Activated CD4-positive, alpha-beta memory T cell treated with anti-CD3 and anti-CD28 coated beads, Interleukin-2, amount 10 ng/mL, durations not matched to agents 7 days and 5 days (primary cell): ENCODE measurements around the gene FCN3. TPM values are rescaled to one million over a fixed set of nuclear protein-coding genes. Genes with fewer than 3 reads are reported as not detected.

Source experiments
- CTCF ChIA-PET: fragments of 350-600 bp; sonication (Branson Sonifier 250); formaldehyde crosslinking; loops from one replicate; lab custom pipeline; 2021; ENCODE audit warnings: antibody characterized with exemption, inconsistent platforms; lab: Charles Lee
- POLR2A ChIA-PET: fragments of 350-600 bp; sonication (Branson Sonifier 250); formaldehyde crosslinking; loops from one replicate; lab custom pipeline; 2021; ENCODE audit warnings: antibody characterized with exemption; lab: Charles Lee
- DNase-seq: peaks from one replicate; pipeline ENCODE4 v3.0.0-alpha.2; 2020
- H3K27ac Mint-ChIP-seq: one replicate; pipeline ENCODE4 v1.8.0; 2021; ENCODE audit warnings: mild to moderate bottlenecking, mixed read lengths
- H3K27me3 Mint-ChIP-seq: one replicate; pipeline ENCODE4 v1.8.0; 2021; ENCODE audit warnings: mixed read lengths
- H3K36me3 Mint-ChIP-seq: one replicate; pipeline ENCODE4 v1.8.0; 2021; ENCODE audit warnings: low read depth, mixed read lengths
- H3K4me1 Mint-ChIP-seq: one replicate; pipeline ENCODE4 v1.8.0; 2021; ENCODE audit warnings: mixed read lengths
- H3K4me3 Mint-ChIP-seq: one replicate; pipeline ENCODE4 v1.8.0; 2021; ENCODE audit warnings: mild to moderate bottlenecking, mixed read lengths
- H3K9me3 Mint-ChIP-seq: one replicate; pipeline ENCODE4 v1.8.0; 2021; ENCODE audit warnings: mixed read lengths
- total RNA-seq, 2 experiments: library from RNA; stranded (reverse); gene quantifications; one replicate each; pipeline ENCODE4 v1.2.3, GENCODE V29; 2021

The FCN3 gene
- total RNA-seq, 2 experiments from 2014 or later = not detected

- Mint-ChIP-seq H3K4me1 (peaks cover 56% of the 10 kb centered on the region), H3K27me3 (peaks cover 8% of the 10 kb centered on the region), H3K4me3 (peak overlapping the region; percentile 62), H3K9me3 (no peaks in the 10 kb centered on the region), H3K27ac (peak overlapping the region; percentile 59), H3K36me3 (no peaks in the 10 kb centered on the region)
- POLR2A ChIA-PET = interaction anchor here (1.1 to 1.2 kb wide), 2 partner anchors 10 to 19 kb away, joined by 3 to 4 read pairs; partner anchors contain the start of gene SYTL1
- CTCF ChIA-PET = interaction anchor here (0.6 to 1.9 kb wide), 3 partner anchors 10 to 310 kb away, joined by 3 to 4 read pairs (median 4); no protein-coding TSS in a partner anchor
- DNase-seq = peak; percentile 54
Measured at GRCh38 chr1:27360159-27361043, 14.2 kb downstream of the FCN3 start.

- POLR2A ChIA-PET = interaction anchor here (1.2 kb wide), 1 partner anchor 18 kb away, joined by 4 read pairs; the partner anchor contains the start of gene SYTL1
- Mint-ChIP-seq H3K27ac (peak overlapping the region; percentile 59), H3K4me3 (peak overlapping the region; percentile 62), H3K9me3 (no peaks in the 10 kb centered on the region), H3K36me3 (no peaks in the 10 kb centered on the region), H3K4me1 (peaks cover 53% of the 10 kb centered on the region), H3K27me3 (peaks cover 8% of the 10 kb centered on the region)
- CTCF ChIA-PET = interaction anchor here (1.2 to 1.9 kb wide), 2 partner anchors 11 to 27 kb away, joined by 4 read pairs; no protein-coding TSS in a partner anchor
- DNase-seq = no peak
Measured at GRCh38 chr1:27359822-27360158, 14.8 kb downstream of the FCN3 start.

- no peak for DNase-seq
- CTCF ChIA-PET = interaction anchor here (2.4 to 3.1 kb wide), 5 partner anchors 15 to 59 kb away, joined by 10 to 36 read pairs (median 12); no protein-coding TSS in a partner anchor
- H3K27ac Mint-ChIP-seq = no peak overlapping the region
- no peaks in the 10 kb centered on the region for H3K9me3 Mint-ChIP-seq
- peaks cover 49% of the 10 kb centered on the region for H3K4me1 Mint-ChIP-seq
- no peaks in the 10 kb centered on the region for H3K36me3 Mint-ChIP-seq
- peak overlapping the region; percentile 1 for H3K4me3 Mint-ChIP-seq
- H3K27me3 Mint-ChIP-seq = peaks cover 8% of the 10 kb centered on the region
- POLR2A ChIA-PET = interaction anchor here (1.0 to 9.1 kb wide), 4 partner anchors 7 to 204 kb away, joined by 4 to 93 read pairs (median 20); partner anchors contain the start of genes MAP3K6, SLC9A1 and SYTL1
Measured at GRCh38 chr1:27358928-27359313, 15.7 kb downstream of the FCN3 start.

GRCh38 chr1:27358038-27358927 lies 16.3 kb downstream of the FCN3 start:
- H3K27ac Mint-ChIP-seq = no peak overlapping the region
- peaks cover 8% of the 10 kb centered on the region for H3K27me3 Mint-ChIP-seq
- no peak for DNase-seq
- peak overlapping the region; percentile 66 for H3K4me3 Mint-ChIP-seq
- ChIA-PET POLR2A (interaction anchor here (1.0 to 9.1 kb wide), 8 partner anchors 7 to 203 kb away, joined by 3 to 93 read pairs (median 6); partner anchors contain the start of genes GPR3, MAP3K6, SLC9A1 and SYTL1), CTCF (interaction anchor here (0.7 to 3.1 kb wide), 20 partner anchors 8 to 644 kb away, joined by 3 to 36 read pairs (median 8); partner anchors contain the start of genes MAP3K6, SYTL1 and TMEM222)
- H3K4me1 Mint-ChIP-seq = peaks cover 50% of the 10 kb centered on the region
- H3K9me3 Mint-ChIP-seq = no peaks in the 10 kb centered on the region
- no peaks in the 10 kb centered on the region for H3K36me3 Mint-ChIP-seq

GRCh38 chr1:27357281-27358037 lies 17.2 kb downstream of the FCN3 start:
- H3K36me3 Mint-ChIP-seq = no peaks in the 10 kb centered on the region
- DNase-seq = peak; percentile 87
- peaks cover 50% of the 10 kb centered on the region for H3K4me1 Mint-ChIP-seq
- ChIA-PET CTCF (interaction anchor here (0.7 to 3.1 kb wide), 27 partner anchors 9 to 645 kb away, joined by 3 to 36 read pairs (median 6); partner anchors contain the start of genes MAP3K6, SYTL1 and TMEM222), POLR2A (interaction anchor here (0.8 to 9.1 kb wide), 11 partner anchors 8 to 45 kb away, joined by 3 to 93 read pairs (median 5); partner anchors contain the start of genes GPR3, MAP3K6 and SYTL1)
- H3K4me3 Mint-ChIP-seq = peak overlapping the region; percentile 66
- H3K27me3 Mint-ChIP-seq = peaks cover 8% of the 10 kb centered on the region
- no peaks in the 10 kb centered on the region for H3K9me3 Mint-ChIP-seq
- peak overlapping the region; percentile 92 for H3K27ac Mint-ChIP-seq

GRCh38 chr1:27356619-27357280 lies 17.9 kb downstream of the FCN3 start:
- Mint-ChIP-seq H3K27me3 (peaks cover 8% of the 10 kb centered on the region), H3K4me3 (peak overlapping the region; percentile 66), H3K4me1 (peaks cover 50% of the 10 kb centered on the region), H3K27ac (peak overlapping the region; percentile 92), H3K9me3 (no peaks in the 10 kb centered on the region), H3K36me3 (peaks cover 4% of the 10 kb centered on the region)
- ChIA-PET POLR2A (interaction anchor here (0.8 to 9.1 kb wide), 14 partner anchors 8 to 45 kb away, joined by 3 to 93 read pairs (median 4); partner anchors contain the start of genes GPR3, MAP3K6 and SYTL1), CTCF (interaction anchor here (0.7 to 3.1 kb wide), 27 partner anchors 8 to 312 kb away, joined by 3 to 36 read pairs (median 6); partner anchors contain the start of genes MAP3K6, SYTL1 and TMEM222)
- DNase-seq = peak; percentile 46

GRCh38 chr1:27356277-27356618 lies 18.4 kb downstream of the FCN3 start:
- peak overlapping the region; percentile 92 for H3K27ac Mint-ChIP-seq

GRCh38 chr1:27355683-27356082 lies 18.9 kb downstream of the FCN3 start:
- H3K4me1 Mint-ChIP-seq = peaks cover 49% of the 10 kb centered on the region
- H3K9me3 Mint-ChIP-seq = no peaks in the 10 kb centered on the region
- peak overlapping the region; percentile 66 for H3K4me3 Mint-ChIP-seq
- DNase-seq = no peak
- H3K27ac Mint-ChIP-seq = peak overlapping the region; percentile 92
- peaks cover 8% of the 10 kb centered on the region for H3K27me3 Mint-ChIP-seq
- ChIA-PET POLR2A (interaction anchor here (1.1 to 9.1 kb wide), 6 partner anchors 10 to 41 kb away, joined by 3 to 93 read pairs (median 8); partner anchors contain the start of genes MAP3K6 and SYTL1), CTCF (interaction anchor here (1.0 to 2.1 kb wide), 6 partner anchors 10 to 316 kb away, joined by 3 to 21 read pairs (median 5); partner anchors contain the start of gene IFI6)
- H3K36me3 Mint-ChIP-seq = peaks cover 5% of the 10 kb centered on the region

More at GRCh38 chr1:27356277-27356618, 18.4 kb downstream of the FCN3 start:
- H3K36me3 Mint-ChIP-seq = peaks cover 5% of the 10 kb centered on the region
- peak overlapping the region; percentile 66 for H3K4me3 Mint-ChIP-seq
- POLR2A ChIA-PET = interaction anchor here (1.1 to 9.1 kb wide), 8 partner anchors 7 to 41 kb away, joined by 3 to 93 read pairs (median 6); partner anchors contain the start of genes MAP3K6 and SYTL1
- H3K9me3 Mint-ChIP-seq = no peaks in the 10 kb centered on the region
- DNase-seq = no peak
- peaks cover 50% of the 10 kb centered on the region for H3K4me1 Mint-ChIP-seq
- peaks cover 8% of the 10 kb centered on the region for H3K27me3 Mint-ChIP-seq
- CTCF ChIA-PET = interaction anchor here (1.1 to 3.1 kb wide), 7 partner anchors 10 to 316 kb away, joined by 3 to 36 read pairs (median 12); partner anchors contain the start of genes IFI6 and MAP3K6

GRCh38 chr1:27353629-27354028 lies 21.0 kb downstream of the FCN3 start:
- POLR2A ChIA-PET = interaction anchor here (1.0 to 9.1 kb wide), 3 partner anchors 10 to 57 kb away, joined by 4 to 93 read pairs (median 4); partner anchors contain the start of gene SYTL1
- CTCF ChIA-PET = interaction anchor here (0.6 to 2.0 kb wide), 6 partner anchors 15 to 288 kb away, joined by 3 to 9 read pairs (median 4); no protein-coding TSS in a partner anchor
- H3K27me3 Mint-ChIP-seq = no peaks in the 10 kb centered on the region
- peaks cover 9% of the 10 kb centered on the region for H3K36me3 Mint-ChIP-seq
- H3K9me3 Mint-ChIP-seq = no peaks in the 10 kb centered on the region
- no peak for DNase-seq
- H3K4me3 Mint-ChIP-seq = no peak overlapping the region
- no peak overlapping the region for H3K27ac Mint-ChIP-seq
- H3K4me1 Mint-ChIP-seq = peaks cover 35% of the 10 kb centered on the region

- H3K27ac Mint-ChIP-seq = no peak overlapping the region
- ChIA-PET CTCF (interaction anchor here (1.6 to 1.8 kb wide), 2 partner anchors 19 to 51 kb away, joined by 3 to 5 read pairs; no protein-coding TSS in a partner anchor), POLR2A (interaction anchor here (1.0 to 9.1 kb wide), 3 partner anchors 10 to 57 kb away, joined by 4 to 93 read pairs (median 4); partner anchors contain the start of gene SYTL1)
- H3K36me3 Mint-ChIP-seq = peaks cover 9% of the 10 kb centered on the region
- no peaks in the 10 kb centered on the region for H3K9me3 Mint-ChIP-seq
- peaks cover 34% of the 10 kb centered on the region for H3K4me1 Mint-ChIP-seq
- H3K4me3 Mint-ChIP-seq = no peak overlapping the region
- H3K27me3 Mint-ChIP-seq = no peaks in the 10 kb centered on the region
- DNase-seq = no peak
Measured at GRCh38 chr1:27353166-27353565, 21.5 kb downstream of the FCN3 start.
